GM10248 (cell line): ENCODE measurements around the gene PRELP.

ENCODE experiments used
- CTCF ChIA-PET: fragments of 300-600 bp; sonication (Branson Sonifier 250); formaldehyde crosslinking; extraction: SDS; loops from one replicate; lab custom pipeline; 2021; ENCODE audit warnings: antibody characterized with exemption; lab: Yijun Ruan, JAX
- POLR2A ChIA-PET: fragments of 350-650 bp; sonication (Branson Sonifier 250); formaldehyde crosslinking; extraction: SDS; loops from one replicate; lab custom pipeline; 2020; ENCODE audit warnings: antibody characterized with exemption; lab: Yijun Ruan, JAX
- DNase-seq: peaks from one replicate; pipeline ENCODE4 v3.0.0; 2012; ENCODE audit errors: extremely low spot score
- TF ChIP-seq, protein P1 (sequence below): IDR thresholded peaks from 2 replicates; pipeline ENCODE4 v1.5.1; 2012; ENCODE audit warnings: mild to moderate bottlenecking, low read depth; ENCODE audit errors: extremely low read depth, missing control alignments, control extremely low read depth

PRELP gene

DNA sequence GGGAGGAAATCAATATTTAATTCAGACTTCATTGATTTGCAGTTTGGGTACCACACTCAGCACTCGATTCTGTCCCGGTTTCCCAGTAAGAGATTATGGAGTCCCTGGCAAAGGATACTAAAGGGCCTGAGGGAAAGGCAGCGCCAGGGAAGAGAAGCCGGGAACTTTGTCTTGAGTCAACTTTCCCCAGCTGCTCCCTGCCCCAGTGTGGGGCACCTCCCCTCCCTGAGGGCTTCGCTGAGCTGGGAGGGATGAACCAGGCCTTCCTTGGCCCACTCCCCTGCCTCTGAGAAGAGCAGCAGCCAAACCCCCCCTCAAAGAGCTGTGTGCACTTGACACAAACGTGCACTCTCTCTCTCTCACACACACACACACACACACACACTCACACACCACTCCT is 51.0 kb downstream of the PRELP start:
- POLR2A ChIA-PET = no interaction called here
- no peak for DNase-seq
- TF ChIP-seq, protein P1, sequence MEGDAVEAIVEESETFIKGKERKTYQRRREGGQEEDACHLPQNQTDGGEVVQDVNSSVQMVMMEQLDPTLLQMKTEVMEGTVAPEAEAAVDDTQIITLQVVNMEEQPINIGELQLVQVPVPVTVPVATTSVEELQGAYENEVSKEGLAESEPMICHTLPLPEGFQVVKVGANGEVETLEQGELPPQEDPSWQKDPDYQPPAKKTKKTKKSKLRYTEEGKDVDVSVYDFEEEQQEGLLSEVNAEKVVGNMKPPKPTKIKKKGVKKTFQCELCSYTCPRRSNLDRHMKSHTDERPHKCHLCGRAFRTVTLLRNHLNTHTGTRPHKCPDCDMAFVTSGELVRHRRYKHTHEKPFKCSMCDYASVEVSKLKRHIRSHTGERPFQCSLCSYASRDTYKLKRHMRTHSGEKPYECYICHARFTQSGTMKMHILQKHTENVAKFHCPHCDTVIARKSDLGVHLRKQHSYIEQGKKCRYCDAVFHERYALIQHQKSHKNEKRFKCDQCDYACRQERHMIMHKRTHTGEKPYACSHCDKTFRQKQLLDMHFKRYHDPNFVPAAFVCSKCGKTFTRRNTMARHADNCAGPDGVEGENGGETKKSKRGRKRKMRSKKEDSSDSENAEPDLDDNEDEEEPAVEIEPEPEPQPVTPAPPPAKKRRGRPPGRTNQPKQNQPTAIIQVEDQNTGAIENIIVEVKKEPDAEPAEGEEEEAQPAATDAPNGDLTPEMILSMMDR = no peak
- CTCF ChIA-PET = interaction anchor here (1.2 kb wide), 1 partner anchor 176 kb away, joined by 3 read pairs; no protein-coding TSS in a partner anchor

DNA sequence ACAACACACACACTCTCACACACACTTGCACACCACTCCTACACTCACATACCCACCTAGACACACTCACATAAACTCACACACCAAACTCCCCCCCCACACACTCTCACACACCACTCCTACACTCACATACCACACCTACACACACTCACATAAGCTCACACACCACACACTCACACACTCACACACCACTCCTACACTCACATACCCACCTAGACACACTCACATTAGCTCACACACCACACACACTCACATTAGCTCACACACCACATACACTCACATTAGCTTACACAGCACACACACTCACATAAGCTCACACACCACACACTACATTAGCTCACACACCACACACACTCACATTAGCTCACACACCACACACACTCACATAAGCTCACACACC is 51.4 kb downstream of the PRELP start:
- TF ChIP-seq, protein P1 = no peak
- CTCF ChIA-PET = interaction anchor here (1.1 to 1.2 kb wide), 2 partner anchors 171 to 176 kb away, joined by 3 read pairs; no protein-coding TSS in a partner anchor
- POLR2A ChIA-PET = no interaction called here
- no peak for DNase-seq

DNA sequence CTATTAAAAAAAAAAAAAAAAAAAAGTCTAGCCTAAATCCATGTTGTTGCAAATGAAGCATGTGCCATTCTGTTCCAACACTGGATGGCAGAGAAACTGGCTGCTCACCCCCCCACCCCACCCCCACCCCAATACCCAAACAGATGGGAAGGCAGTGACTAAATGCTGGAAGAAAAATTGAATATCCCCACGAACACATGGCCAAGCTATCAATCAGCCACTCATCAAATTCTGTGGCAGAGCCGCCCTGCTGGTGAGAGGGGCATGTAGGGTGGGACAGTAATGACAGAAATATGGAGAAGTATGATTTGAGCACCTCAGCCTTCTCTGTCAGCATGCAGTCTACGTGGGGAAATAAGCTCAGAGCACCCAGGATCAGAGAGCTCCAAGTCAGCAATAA is 52.5 kb downstream of the PRELP start:
- TF ChIP-seq, protein P1 = no peak
- no peak for DNase-seq
- CTCF ChIA-PET = interaction anchor here (1.1 kb wide), 1 partner anchor 170 kb away, joined by 3 read pairs; no protein-coding TSS in a partner anchor
- POLR2A ChIA-PET = no interaction called here

DNA sequence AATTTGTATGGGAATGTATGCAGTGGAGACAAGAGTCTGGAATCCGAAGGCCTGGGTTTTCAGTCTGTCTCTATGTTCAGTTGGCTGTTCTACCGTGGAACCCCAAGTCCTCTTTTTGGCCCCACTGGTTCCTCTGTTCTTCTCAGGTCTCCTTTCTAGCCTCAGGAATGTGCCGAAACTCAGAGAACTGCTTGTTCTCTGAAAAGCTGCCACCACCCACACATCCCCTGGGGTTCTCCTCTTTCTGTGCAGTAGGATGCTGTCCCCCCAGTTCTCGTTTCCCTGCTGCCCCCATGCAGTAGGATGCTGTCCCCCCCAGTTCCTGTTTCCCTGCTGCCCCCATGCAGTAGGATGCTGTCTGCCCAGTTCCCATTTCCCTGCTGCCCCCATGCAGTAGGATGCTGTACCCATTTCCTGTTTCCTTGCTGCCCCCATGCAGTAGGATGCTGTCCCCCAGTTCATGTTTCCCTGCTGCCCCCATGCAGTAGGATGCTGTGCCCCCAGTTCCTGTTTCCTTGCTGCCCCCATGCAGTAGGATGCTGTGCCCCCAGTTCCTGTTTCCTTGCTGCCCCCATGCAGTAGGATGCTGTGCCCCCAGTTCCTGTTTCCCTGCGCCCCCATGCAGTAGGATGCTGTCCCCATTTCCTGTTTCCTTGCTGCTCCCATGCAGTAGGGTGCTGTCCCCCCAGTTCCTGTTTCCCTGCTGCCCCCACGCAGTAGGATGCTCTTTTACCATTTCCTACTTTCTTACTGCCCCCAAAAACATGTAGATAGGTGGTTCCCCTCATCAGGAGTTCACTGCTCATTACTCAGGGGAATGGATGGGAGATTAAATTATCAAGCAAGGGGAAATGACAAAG is 53.6 kb downstream of the PRELP start:
- TF ChIP-seq, protein P1 = no peak
- no peak for DNase-seq
- CTCF ChIA-PET = no interaction called here
- POLR2A ChIA-PET = no interaction called here

DNA sequence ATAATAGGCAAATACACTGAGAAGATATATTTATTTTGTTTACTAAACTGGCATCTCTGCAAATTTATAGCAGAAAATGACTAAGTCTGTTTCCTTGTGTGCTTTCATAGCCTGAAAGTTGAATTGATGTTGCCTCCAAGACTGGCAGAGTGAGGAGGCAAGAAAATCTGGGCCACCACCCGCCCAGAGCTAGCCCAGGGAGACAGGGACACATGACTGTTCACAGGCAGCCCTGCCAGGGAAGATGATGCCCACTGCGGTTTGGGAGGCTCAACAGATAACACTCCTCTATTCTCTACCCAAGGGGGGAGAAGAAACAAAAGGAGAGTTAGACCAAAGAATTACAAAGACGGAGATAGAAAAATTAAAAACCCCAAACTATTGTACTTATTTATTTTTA is 55.5 kb downstream of the PRELP start:
- DNase-seq = no peak
- CTCF ChIA-PET = interaction anchor here (1.0 to 1.6 kb wide), 2 partner anchors 26 to 44 kb away, joined by 3 to 4 read pairs; no protein-coding TSS in a partner anchor

DNA sequence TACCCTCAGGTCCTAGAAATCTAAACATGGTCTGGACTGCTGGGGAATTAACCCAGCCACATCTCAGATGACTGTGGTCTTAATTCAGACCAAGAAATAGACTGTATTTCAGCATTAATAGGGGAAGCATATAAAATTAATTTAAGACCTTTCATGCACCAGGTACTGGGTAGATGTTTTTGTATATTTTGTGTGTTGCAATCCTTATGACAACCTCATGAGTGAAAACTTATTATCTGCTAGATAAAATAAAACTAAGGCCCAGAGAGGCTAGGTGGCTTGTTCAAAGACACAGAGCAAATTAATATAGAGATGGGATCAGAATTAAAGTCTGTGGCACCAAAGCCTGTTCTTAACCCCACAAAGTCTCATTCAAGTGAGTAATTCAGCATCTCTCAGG is 58.4 kb downstream of the PRELP start:
- DNase-seq = no peak
- ChIA-PET POLR2A (no interaction called here), CTCF (interaction anchor here (1.2 kb wide), 1 partner anchor 29 kb away, joined by 4 read pairs; no protein-coding TSS in a partner anchor)
- TF ChIP-seq, protein P1 = no peak

More for the DNA sequence above, 55.5 kb downstream of the PRELP start:
- TF ChIP-seq, protein P1 = no peak
- POLR2A ChIA-PET = no interaction called here
